AG04449 (cell line): ENCODE data around the gene TRAPPC5.

Source experiments
- CTCF ChIA-PET: fragments of 350-600 bp; formaldehyde crosslinking; extraction: SDS; loops from one replicate; lab custom pipeline; 2021; ENCODE audit warnings: antibody characterized with exemption; lab: Yijun Ruan, JAX
- POLR2A ChIA-PET: fragments of 400-600, 350-600 bp; formaldehyde crosslinking; extraction: SDS; loops from one replicate; lab custom pipeline; 2020; ENCODE audit warnings: antibody characterized with exemption, inconsistent platforms; lab: Yijun Ruan, JAX
- DNase-seq: peaks from one replicate; pipeline ENCODE4 v3.0.0-alpha.2; 2010; ENCODE audit warnings: low read depth, low spot score
- H3K4me3 ChIP-seq: 2 replicates; pipeline ENCODE4 v1.5.1; 2011; ENCODE audit warnings: low read depth, mild to moderate bottlenecking, control low read depth, low read length
- CTCF ChIP-seq: IDR thresholded peaks from one replicate; pipeline ENCODE4 v1.5.1; 2011; ENCODE audit warnings: mild to moderate bottlenecking, moderate library complexity, low read length, control low read depth, inconsistent platforms; ENCODE audit not compliant: insufficient read depth; ENCODE audit errors: missing control alignments

The TRAPPC5 gene

DNA sequence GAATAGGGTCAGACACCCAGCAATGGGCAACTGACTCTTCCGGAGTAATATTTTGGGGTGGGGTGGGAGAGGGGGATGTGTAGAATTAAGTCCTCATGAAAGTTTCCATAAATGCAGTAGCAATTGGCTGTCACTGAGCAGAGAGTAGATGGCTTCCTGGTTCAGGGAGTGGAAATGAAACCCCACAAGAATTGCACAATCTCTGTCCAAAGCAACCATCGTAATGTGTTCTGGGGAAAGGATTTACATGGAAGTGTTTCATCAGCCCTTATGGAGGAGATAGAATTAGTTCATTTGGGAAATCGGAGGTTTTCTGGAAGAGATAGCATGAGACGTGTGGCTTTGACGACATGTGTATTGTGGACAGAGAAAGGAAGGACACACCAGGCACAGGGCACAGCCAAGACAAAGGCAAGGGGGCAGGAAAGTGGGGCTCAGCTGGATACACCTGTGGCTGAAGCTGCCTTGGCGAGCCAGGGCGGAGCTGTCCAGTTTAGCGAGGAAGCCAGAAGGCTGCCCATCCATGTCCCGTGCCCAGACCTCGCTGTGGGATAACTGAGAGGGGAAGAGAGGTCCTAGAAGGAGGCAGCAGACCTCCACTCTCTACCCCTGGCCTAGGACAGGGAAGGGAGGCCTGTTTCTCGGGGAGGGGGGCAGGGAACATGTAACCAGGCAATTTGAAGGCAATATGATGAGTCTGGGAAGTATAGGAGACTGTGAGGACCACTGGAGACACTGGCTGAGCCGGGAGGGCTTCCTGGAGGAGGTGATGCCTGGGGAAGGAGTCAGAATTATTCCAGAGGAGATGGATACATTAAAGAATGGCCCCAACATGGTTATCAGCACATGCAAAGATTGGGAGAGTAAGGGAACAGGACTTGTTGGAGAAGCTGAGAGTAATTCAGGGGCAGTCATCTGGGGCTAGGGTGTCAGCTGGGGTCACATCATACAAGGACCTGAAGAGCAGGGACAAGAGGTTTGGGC, 53.9 kb downstream of the TRAPPC5 start:
- ChIA-PET CTCF (interaction anchor here (0.7 to 1.0 kb wide), 2 partner anchors 53 to 57 kb away, joined by 3 read pairs; partner anchors contain the start of gene TRAPPC5), POLR2A (no interaction called here)
- TF ChIP-seq CTCF = no peak
- H3K4me3 ChIP-seq = no peak overlapping the region
- DNase-seq = no peak

DNA sequence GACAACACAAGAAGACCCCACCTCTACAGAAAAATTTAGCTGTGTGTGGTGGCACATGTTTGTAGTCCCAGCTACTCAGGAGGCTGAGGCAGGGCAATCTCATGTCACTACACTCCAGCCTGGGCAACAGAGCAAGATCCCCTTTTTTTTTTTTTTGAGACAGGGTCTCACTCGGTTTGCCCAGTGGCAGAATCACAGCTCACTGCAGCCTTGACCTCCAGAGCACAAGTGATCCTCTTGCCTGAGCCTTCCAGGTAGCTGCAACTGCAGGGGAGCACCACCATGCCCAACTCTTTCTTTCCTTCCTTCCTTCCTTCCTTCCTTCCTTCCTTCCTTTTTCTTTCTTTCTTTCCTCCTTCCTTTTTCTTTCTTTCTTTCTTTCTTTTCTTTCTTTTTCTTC, 55.5 kb downstream of the TRAPPC5 start:
- CTCF ChIA-PET = interaction anchor here (1.2 kb wide), 1 partner anchor 11 kb away, joined by 4 read pairs; the partner anchor contains the start of gene CD209
- TF ChIP-seq CTCF = no peak
- DNase-seq = no peak
- POLR2A ChIA-PET = no interaction called here
- no peak overlapping the region for H3K4me3 ChIP-seq

GRCh38 chr19:7737215-7737614, 56.6 kb downstream of the TRAPPC5 start:
- CTCF ChIA-PET = no interaction called here
- no peak overlapping the region for H3K4me3 ChIP-seq
- TF ChIP-seq CTCF = no peak
- DNase-seq = no peak
- POLR2A ChIA-PET = no interaction called here
